Heart left ventricle (tissue), 16 donors: ENCODE data around the gene PKN1. TPM values are rescaled to one million over a fixed set of nuclear protein-coding genes. Genes with fewer than 3 reads are reported as not detected.

Experiments used
- ATAC-seq, 4 donors: fragments of 200-7000 bp; cut with Tn5 transposase; one replicate each; pipeline ENCODE4 v1.9.1; 2020 to 2022; ENCODE audit warnings: moderate library complexity in 4 of 4, mild to moderate bottlenecking in 3 of 4, moderate number of reproducible peaks in 1 of 4
- DNase-seq, 5 donors: peaks; one replicate each; pipeline ENCODE4 v3.0.0-alpha.2; 2020
- H3K27ac ChIP-seq, 12 donors: fragments of 200-600 bp; sonication (generic) in 4 of 12; one replicate each; pipeline versions ENCODE4 v1.5.0 to v1.8.0; 2016 to 2022; ENCODE audit warnings: mild to moderate bottlenecking in 2 of 12
- H3K27me3 ChIP-seq, 9 donors: fragments of 200-600 bp; sonication (generic) in 2 of 9; one replicate each; pipeline versions ENCODE4 v1.5.1 to v1.8.0; 2016 to 2022; ENCODE audit warnings: mild to moderate bottlenecking in 3 of 9
- H3K36me3 ChIP-seq, 9 donors: fragments of 200-600 bp; sonication (generic) in 2 of 9; one replicate each; pipeline versions ENCODE4 v1.5.0 to v1.8.0; 2018 to 2022; ENCODE audit warnings: mild to moderate bottlenecking in 2 of 9
- H3K4me1 ChIP-seq, 12 donors: fragments of 200-600 bp; sonication (generic) in 4 of 12; one replicate each; pipeline versions ENCODE4 v1.5.0 to v1.8.0; 2016 to 2022; ENCODE audit warnings: mild to moderate bottlenecking in 3 of 12
- H3K4me3 ChIP-seq, 12 donors: fragments of 200-600 bp; sonication (generic) in 4 of 12; one replicate each; pipeline versions ENCODE4 v1.5.0 to v1.8.0; 2017 to 2022; ENCODE audit warnings: mild to moderate bottlenecking in 9 of 12, moderate library complexity in 4 of 12
- H3K9me3 ChIP-seq, 12 donors: fragments of 200-600 bp; sonication (generic) in 4 of 12; one replicate each; pipeline versions ENCODE4 v1.5.0 to v1.8.0; 2016 to 2022; ENCODE audit warnings: mild to moderate bottlenecking in 1 of 12
- CTCF ChIP-seq, 12 donors: fragments of 200-600 bp; sonication (generic) in 4 of 12; IDR thresholded peaks; one replicate each; pipeline versions ENCODE4 v1.5.0 to v1.8.0; 2018 to 2022; ENCODE audit warnings: antibody characterized with exemption in 12 of 12, mild to moderate bottlenecking in 5 of 12
- POLR2A ChIP-seq, 2 donors: fragments of 450-650 bp; IDR thresholded peaks; one replicate each; pipeline ENCODE4 v1.6.1; 2017; ENCODE audit warnings: antibody characterized with exemption in 2 of 2, mild to moderate bottlenecking in 2 of 2, moderate library complexity in 2 of 2
- WGBS, 4 donors: extraction: QIAGEN DNeasy Blood & Tissue Kit in 2 of 4; methylation state at CpG; one replicate each; pipeline versions ENCODE4 v1.1.5 to v1.1.7; 2013 to 2018; 5-methylcytosine and 5-hydroxymethylcytosine counted together
- intact Hi-C, 10 donors: fragments of 100-400 bp; cut with DNase I; formaldehyde crosslinking; loops; one replicate each; pipeline versions ENCODE4 v1.11.1 to v1.14.2; 2022
- polyA plus RNA-seq, 2 donors: library from polyadenylated mRNA; stranded (reverse); fragments of 200-250 nt; gene quantifications; one replicate each; pipeline ENCODE4 v1.2.3, GENCODE V29; 2013
- total RNA-seq, 9 donors: library from RNA; depleted of rRNA in 2 of 9; stranded (reverse); fragments of >200 nt in 2 of 9; fragmentation: NEBNext Ultra II Directional in 3 of 9; extraction: Animal tissue kit (Norgen Biotek cat#: 25700) in 3 of 9; gene quantifications; one replicate each; pipeline versions ENCODE4 v1.1.0 to v1.2.4, GENCODE V29; 2016 to 2023
- donor health status: ischemic (EF 13 %, LVEDD 7.1; RV severe dilation, severe dysfunction).
- donor health status: healthy with polysubstance abuse.
- donor health status: DM: no; HTN: yes; CAD: no.
- donor health status: DM: no; HTN: no; CAD: no.
- donor health status: ischemic (EF 25% LVEDD 6.9; RV normal size, moderate dysfunction).
- donor health status: ischemic (EF 25% LVEDD 5.7; RV mildly dilated, moderate dysfunction).
- donor health status: healthy.
- donor health status: DM: yes; HTN: yes; CAD: no.
- donor health status: ischemic (EF 35%, LVEDD 5.7; RV mildly dilated, moderate dysfunction).
- donor health status: nonischemic (EF 11% LVEDD 7.7; RV severe dilation, severe dysfunction).
- donor health status: DM: yes; HTN: yes; CAD: no.
- donor health status: PGD.
- donor health status: ischemic (EF 29% LVEDD 5.4; RV normal size, mild dysfunction).
- donor health status: nonischemic (EF 23%, LVEDD 6.1; RV moderate dilation, normal function).

The PKN1 gene
- total and polyA plus RNA-seq, 11 donors = 109 to 206 (median 131) TPM

- no peak for DNase-seq
- WGBS, 4 donors = 90 to 94% (median 92%) methylated on average over 22 of the region's 22 CpGs
- peak overlapping the region; percentile 86 to 100 (median 96) for H3K27ac ChIP-seq
These were observed 86.2 kb downstream of the PKN1 start for GRCh38 chr19:14519245-14519859.

DNA sequence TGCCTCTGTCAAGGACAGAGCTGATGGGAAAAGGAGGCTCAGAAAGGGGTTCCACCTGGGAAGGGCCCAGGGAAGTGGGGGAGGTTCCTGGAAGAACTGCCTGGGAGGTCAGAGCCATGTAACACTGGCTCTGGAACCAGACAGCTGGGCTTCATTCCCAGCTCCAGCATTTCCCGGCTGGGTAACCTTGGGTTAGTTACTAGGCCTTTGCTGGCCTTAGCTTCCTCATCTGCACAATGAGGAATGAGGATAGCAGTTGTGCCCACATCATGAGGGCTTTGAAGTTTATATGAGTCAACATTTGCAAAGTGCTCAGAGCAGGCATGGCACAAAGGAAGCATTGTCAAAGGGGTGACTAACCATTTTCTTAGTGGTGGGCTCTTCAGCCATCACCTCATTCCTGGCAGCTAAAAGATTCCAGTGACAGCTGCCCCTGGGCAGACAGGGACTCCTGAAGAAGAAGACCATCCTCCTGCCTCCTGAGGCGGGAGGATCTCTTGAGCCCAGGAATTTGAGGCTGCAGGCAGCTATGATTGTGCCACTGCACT is 86.8 kb downstream of the PKN1 start:
- peak overlapping the region in 4 of 12 donors; percentile 86 to 100 (median 99) for H3K27ac ChIP-seq
- intact Hi-C loops = no loop called here

More at GRCh38 chr19:14519245-14519859, 86.2 kb downstream of the PKN1 start:
- H3K9me3 ChIP-seq = no peaks in the 10 kb centered on the region
- peak overlapping the region in 6 of 12 donors; percentile 47 to 98 (median 70) for H3K4me3 ChIP-seq
- H3K4me1 ChIP-seq = peaks cover 0 to 60% (median 32%) of the 10 kb centered on the region in 12 donors
- intact Hi-C loops = no loop called here
- H3K27me3 ChIP-seq = no peaks in the 10 kb centered on the region
- no peak for ATAC-seq
- no peak for TF ChIP-seq POLR2A (IDR thresholded peaks at IDR 0.05)
- TF ChIP-seq CTCF (IDR thresholded peaks at IDR 0.05) = no peak
- H3K36me3 ChIP-seq = peaks cover 2 to 26% (median 22%) of the 10 kb centered on the region in 9 donors

DNA sequence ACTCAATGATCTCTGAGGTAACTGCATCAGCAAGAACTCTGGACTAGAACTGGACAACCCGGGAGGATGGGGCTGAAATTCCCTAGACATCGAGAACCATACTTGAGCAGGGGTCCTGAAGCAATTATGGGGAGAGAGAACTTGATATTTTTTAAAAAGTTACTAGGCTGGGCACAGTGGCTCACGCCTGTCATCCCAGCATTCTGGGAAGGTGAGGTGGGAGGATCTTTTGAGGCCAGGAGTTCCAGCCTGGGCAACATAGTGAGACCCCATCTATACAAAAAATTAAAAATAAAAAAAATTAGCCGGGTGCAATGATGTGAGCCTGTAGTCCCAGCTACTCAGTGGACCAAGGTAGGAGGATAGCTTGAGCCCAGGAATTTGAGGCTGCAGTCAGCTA is 87.4 kb downstream of the PKN1 start:
- intact Hi-C loops = no loop called here
- no peak for TF ChIP-seq POLR2A (IDR thresholded peaks at IDR 0.05)
- TF ChIP-seq CTCF (IDR thresholded peaks at IDR 0.05) = no peak
- Histone ChIP-seq H3K9me3 (no peaks in the 10 kb centered on the region), H3K27me3 (no peaks in the 10 kb centered on the region), H3K4me1 (peaks cover 0 to 51% (median 20%) of the 10 kb centered on the region in 12 donors), H3K4me3 (no peak overlapping the region), H3K36me3 (peaks cover 0 to 14% (median 11%) of the 10 kb centered on the region in 9 donors), H3K27ac (peak overlapping the region in 1 of 12 donors; percentile 99)
- no peak for DNase-seq
- ATAC-seq = no peak
- 82 to 97% (median 91%) methylated on average over 4 of the region's 4 CpGs for WGBS, 4 donors

More for the DNA sequence above, 86.8 kb downstream of the PKN1 start:
- no peak for ATAC-seq
- Histone ChIP-seq H3K4me3 (no peak overlapping the region), H3K4me1 (peaks cover 0 to 57% (median 26%) of the 10 kb centered on the region in 12 donors), H3K9me3 (no peaks in the 10 kb centered on the region), H3K36me3 (peaks cover 0 to 21% (median 17%) of the 10 kb centered on the region in 9 donors), H3K27me3 (no peaks in the 10 kb centered on the region)
- TF ChIP-seq POLR2A (IDR thresholded peaks at IDR 0.05) = no peak
- TF ChIP-seq CTCF (IDR thresholded peaks at IDR 0.05) = no peak
- DNase-seq = no peak
- 42 to 58% (median 50%) methylated on average over 2 of the region's 2 CpGs for WGBS, 4 donors

Other genes starting within 250 kb of the PKN1 start
- 10 to 100 TPM; 10.1 to 29.4 (median 14.4) TPM for gene ADGRL1, start 227.1 kb upstream of the PKN1 start, total RNA-seq
- gene ADGRL1, start 227.1 kb upstream of the PKN1 start, polyA plus RNA-seq = 10 to 100 TPM; 11.5 to 12.8 TPM
- gene ADGRE5, start 51.9 kb upstream of the PKN1 start, total RNA-seq = 10 to 100 TPM; 30.1 to 92.7 (median 45.8) TPM
- gene ADGRE5, start 51.9 kb upstream of the PKN1 start, polyA plus RNA-seq = 10 to 100 TPM; 10.1 to 48.5 TPM
- gene DDX39A, start 14.0 kb upstream of the PKN1 start, total RNA-seq = 10 to 100 TPM; 18.0 to 44.4 (median 30.2) TPM
- gene DDX39A, start 14.0 kb upstream of the PKN1 start, polyA plus RNA-seq = 100 to 1,000 TPM in 1 of 2 donors, 10 to 100 TPM in 1; 42.4 to 109 TPM
- under 1 TPM in 1 of 9 donors, not detected in 8; 0.35 TPM for gene PTGER1, start 42.0 kb downstream of the PKN1 start, total RNA-seq
- under 1 TPM in 1 of 2 donors, not detected in 1; 0.15 TPM for gene PTGER1, start 42.0 kb downstream of the PKN1 start, polyA plus RNA-seq
- gene GIPC1, start 62.8 kb downstream of the PKN1 start, total RNA-seq = 10 to 100 TPM; 44.9 to 82.7 (median 49.3) TPM
- gene GIPC1, start 62.8 kb downstream of the PKN1 start, polyA plus RNA-seq = 10 to 100 TPM; 54.9 to 87.4 TPM
- gene DNAJB1, start 85.1 kb downstream of the PKN1 start, total RNA-seq = 10 to 100 TPM; 34.7 to 70.6 (median 44.8) TPM
- 10 to 100 TPM; 27.5 to 69.1 TPM for gene DNAJB1, start 85.1 kb downstream of the PKN1 start, polyA plus RNA-seq
- 10 to 100 TPM; 48.1 to 88.4 (median 71.7) TPM for gene TECR, start 96.3 kb downstream of the PKN1 start, total RNA-seq
- gene TECR, start 96.3 kb downstream of the PKN1 start, polyA plus RNA-seq = 100 to 1,000 TPM in 1 of 2 donors, 10 to 100 TPM in 1; 71.4 to 102 TPM
- 1,000 to 10,000 TPM in 1 of 9 donors, 100 to 1,000 TPM in 8; 290 to 1,084 (median 402) TPM for gene NDUFB7, start 138.8 kb downstream of the PKN1 start, total RNA-seq
- 1,000 to 10,000 TPM in 1 of 2 donors, 100 to 1,000 TPM in 1; 782 to 1,747 TPM for gene NDUFB7, start 138.8 kb downstream of the PKN1 start, polyA plus RNA-seq
- gene CLEC17A, start 149.8 kb downstream of the PKN1 start, total RNA-seq = under 1 TPM in 1 of 9 donors, not detected in 8; 0.10 TPM
- not detected for gene CLEC17A, start 149.8 kb downstream of the PKN1 start, polyA plus RNA-seq
- gene ADGRE3, start 241.5 kb downstream of the PKN1 start, total RNA-seq = under 1 TPM in 3 of 9 donors, not detected in 6; 0.25 to 0.59 (median 0.53) TPM
- not detected for gene ADGRE3, start 241.5 kb downstream of the PKN1 start, polyA plus RNA-seq